HG03108 (cell line): Measurements from ENCODE around the gene TNIP2.

ENCODE experiments used
- ATAC-seq: cut with Tn5 transposase; IDR thresholded peaks from one replicate; pipeline ENCODE4 v1.9.1; 2021; ENCODE audit warnings: moderate library complexity; ENCODE audit not compliant: unreplicated experiment

The TNIP2 gene, protein sequence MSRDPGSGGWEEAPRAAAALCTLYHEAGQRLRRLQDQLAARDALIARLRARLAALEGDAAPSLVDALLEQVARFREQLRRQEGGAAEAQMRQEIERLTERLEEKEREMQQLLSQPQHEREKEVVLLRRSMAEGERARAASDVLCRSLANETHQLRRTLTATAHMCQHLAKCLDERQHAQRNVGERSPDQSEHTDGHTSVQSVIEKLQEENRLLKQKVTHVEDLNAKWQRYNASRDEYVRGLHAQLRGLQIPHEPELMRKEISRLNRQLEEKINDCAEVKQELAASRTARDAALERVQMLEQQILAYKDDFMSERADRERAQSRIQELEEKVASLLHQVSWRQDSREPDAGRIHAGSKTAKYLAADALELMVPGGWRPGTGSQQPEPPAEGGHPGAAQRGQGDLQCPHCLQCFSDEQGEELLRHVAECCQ

DNA sequence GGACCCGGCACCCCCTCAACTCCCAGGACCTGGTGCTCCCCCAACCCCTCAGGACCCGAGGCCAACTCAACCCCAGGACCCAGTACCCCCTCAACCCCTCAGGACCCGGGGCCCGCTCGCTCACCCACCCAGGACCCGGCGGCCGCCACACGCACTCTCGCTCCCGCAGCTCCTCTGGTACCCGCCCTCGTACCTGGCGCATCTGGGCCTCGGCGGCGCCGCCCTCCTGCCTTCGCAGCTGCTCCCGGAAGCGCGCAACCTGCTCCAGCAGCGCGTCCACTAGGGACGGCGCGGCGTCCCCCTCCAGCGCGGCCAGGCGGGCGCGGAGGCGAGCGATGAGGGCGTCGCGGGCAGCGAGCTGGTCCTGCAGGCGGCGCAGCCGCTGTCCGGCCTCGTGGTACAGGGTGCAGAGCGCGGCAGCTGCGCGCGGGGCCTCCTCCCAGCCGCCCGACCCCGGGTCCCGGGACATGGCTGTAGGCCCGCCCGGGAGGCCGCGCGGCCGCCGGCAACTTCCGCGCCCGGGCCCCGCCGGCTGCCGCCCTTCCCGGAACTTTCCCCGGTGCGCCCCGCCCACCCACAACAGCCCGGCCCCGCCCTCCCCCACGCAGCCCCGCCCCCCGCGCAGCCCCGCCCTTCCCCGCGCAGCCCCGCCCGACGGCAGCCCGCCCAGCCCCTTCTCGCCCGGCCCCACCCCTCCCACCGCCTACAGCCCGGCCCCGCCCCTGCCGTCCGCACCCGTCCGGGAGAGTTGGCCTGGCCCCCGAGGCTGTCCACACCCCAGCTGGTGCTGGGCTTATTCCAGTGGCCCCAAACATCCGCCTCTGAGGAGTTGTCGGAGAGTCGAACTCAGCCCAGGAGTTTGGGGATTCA is at the start of gene TNIP2:
Gene TNIP2, minus strand, starts transcription at position 516 of the 870 bp plus-strand sequence. Its CDS starts 47 bp downstream, at position 469.
- peak; percentile 68 for ATAC-seq

GRCh38 chr4:2804973-2805501 is 48.9 kb upstream of the TNIP2 start:
- no peak for ATAC-seq

DNA sequence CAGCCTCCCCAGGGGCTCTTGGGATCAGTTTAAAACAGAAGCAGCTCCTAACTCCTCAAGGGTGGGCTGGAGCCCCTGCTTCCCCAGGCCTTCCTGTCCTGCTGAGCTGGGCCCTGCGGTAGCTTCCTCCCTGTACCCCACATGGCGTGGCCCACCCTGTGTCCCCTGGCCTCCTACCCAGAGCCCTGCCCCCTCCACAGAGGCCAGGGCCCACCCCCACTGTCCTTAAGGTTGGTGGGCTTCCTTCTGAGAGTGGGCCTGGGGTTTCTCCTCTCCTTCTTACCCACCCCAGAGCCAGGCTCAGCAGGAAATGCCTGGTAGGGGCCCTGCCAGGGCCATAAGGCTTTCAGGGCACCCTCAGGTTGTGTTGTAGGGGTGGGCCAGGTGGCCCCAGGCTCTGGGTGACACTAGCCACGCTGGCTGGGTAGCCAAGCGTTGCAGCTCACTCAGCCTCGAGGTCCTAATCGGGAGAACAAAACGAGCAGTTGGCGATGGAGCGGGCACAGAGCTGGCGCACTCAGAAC is 48.4 kb upstream of the TNIP2 start:
- no peak for ATAC-seq

DNA sequence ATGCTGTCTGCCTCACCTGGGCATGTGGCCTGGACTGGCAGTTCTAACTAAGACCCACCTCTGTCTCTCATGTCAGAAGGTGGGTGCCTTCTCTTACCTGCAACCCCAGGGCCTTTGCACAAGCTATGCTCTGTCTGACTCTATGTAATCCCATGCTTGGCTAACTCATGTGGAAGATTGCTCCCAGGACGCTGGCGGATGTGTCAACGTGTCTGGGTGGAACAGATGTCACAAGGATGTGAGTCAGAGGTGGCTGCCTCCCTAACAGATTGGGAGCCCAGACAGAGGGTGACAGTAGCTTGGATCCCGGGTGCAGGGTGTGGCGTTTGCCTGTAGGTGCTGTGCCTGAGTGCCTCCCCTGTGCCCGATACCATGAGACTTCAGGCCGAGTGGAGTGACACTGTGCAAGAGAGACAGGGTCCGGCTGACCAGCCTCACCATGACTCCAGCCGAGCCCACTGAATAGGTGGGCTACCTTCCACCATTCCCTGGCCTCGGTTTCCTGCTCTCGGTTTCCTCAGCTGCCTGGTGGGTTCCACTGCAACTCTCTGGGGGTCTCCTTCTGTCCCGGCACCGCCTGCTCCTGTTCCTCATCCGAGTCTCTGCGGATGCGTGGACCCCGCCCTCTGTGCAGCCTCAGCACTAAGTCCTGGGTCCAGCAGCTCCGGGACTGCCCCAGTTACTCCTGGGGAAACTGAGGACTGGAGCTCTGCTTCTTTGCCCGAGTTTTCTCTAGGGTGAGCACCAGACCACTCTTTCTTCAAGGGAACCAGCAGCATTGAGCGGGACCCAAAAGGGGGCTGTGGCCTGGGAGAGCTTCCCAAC is 47.7 kb upstream of the TNIP2 start:
- no peak for ATAC-seq

GRCh38 chr4:2802618-2803531 is 46.7 kb upstream of the TNIP2 start:
- ATAC-seq: no peak

- ATAC-seq: peak; percentile 36
Observed at GRCh38 chr4:2800691-2801596, 44.8 kb upstream of the TNIP2 start.

GRCh38 chr4:2799971-2800690 is 44.0 kb upstream of the TNIP2 start:
- ATAC-seq: no peak

- ATAC-seq: no peak
Observed at GRCh38 chr4:2799224-2799911, 43.2 kb upstream of the TNIP2 start.

- ATAC-seq: peak; percentile 49
Observed at GRCh38 chr4:2798399-2799223, 42.5 kb upstream of the TNIP2 start.

DNA sequence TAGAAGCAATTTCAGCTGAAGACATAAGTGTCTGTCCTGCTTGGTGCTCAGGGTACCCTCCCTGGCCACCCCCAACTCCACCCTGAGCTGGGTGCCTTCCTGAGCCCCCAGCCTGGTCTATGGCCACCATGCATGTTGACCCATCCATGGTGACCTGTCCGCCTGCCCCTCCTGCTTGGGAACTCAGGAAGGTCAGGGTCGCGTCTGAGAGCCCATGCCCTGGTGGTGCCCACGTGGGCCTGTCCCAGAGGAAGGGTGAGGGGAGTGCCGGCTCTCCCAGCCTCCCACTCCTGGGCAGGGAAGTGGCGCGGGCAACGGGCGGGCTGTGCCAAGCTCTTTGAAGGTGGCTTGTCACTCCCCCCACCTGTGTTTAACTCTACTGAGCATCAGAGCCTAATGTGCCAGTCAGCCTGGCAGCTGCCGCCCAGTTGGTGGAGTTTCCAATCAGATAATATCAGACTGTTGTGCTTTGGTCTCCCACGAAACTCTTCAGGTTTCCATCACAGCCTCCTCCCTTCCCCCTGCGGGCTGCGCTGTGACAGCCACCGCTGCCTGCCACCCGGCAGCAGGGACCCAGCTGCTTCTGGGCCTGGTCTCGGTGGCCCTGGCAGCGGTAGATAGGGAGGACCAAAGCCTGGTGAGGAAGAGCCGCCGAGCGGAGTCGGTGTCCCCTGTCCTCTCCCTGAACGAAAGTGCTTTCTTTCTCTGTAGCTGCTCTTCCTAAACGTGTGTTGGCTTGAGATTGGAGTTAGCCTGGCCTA is 41.6 kb upstream of the TNIP2 start:
- no peak for ATAC-seq

DNA sequence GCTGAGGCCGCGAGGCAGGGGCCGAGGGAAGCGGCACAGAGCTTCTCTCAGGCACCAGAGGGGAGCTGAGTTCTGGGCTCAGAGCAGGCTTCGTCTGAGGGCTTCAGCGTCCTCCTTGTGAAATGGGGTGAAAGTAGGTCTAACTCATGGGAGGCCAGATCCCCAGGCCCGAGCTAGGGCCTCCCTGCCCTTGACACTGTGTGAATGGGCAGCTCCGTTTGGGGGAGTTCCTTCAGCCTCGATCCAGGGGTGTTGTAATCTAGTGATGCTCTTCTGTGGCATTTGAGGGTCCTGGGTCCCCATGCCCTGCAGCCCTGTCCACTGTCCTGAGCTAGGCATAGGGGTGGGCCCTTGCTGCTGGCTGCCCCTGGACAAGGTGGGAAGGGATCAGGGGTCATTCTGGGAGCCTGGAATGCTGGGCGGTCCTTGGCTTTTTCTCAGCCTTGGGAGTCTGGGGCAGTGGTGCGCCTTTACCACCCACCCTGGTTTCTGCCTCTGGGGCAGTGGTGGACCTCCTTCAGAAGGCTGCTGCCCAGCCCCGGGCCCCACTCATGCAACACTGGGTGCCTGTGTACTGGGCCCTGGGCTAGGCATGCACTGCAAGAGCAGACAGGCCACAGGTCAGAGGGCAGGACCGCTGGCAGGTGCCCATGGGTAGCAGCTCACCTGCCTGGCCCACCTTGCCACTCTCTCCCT is 40.9 kb upstream of the TNIP2 start:
- no peak for ATAC-seq

DNA sequence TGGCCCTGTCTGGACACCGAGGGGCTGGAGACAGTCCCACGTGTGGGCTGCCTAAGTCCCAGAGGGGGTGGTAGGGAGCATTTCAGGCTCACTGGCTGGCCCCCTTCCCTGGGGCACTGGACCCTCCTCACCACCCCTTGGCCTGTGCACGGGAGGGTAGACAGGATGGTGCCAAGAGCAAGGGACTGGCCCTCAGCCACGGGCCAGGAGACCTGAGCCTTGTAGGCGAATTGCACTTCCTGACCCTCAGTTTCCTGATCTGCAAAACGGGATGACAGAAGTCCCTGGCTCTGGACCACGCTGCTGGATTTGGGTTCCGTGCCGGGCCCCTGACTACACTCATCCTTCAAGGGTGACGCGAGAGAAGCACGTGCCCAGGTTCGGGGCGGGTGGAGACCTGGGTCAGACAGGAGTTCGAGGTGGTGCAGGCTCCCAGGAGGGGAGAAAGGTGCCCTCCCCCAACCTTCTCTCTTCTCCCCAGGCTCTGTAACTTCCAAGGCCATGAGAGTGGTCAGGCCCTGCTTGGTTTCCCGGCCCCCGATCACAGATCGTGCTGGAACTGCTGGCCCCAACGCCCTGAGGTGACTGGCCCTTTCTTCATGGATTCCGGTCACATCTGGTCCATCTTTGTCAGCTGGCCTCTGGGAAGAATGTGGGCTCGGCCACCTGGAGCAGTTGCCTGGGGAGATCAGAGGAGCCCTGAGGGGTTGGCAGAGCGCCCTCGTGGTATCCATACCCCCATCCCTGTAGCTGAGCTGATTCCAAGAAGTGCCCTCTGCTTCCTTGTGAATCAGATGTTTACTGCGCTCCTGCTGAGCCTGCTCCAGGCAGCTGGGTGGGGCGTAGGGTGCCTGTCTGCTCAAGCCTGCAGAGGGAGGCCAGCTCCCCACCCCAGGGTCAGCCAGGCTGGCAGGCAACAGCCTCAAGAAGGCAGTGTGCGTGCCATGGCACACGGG is 40.0 kb upstream of the TNIP2 start:
- ATAC-seq: no peak

- no peak for ATAC-seq
Observed at GRCh38 chr4:2795300-2795892, 39.3 kb upstream of the TNIP2 start.
